ENCODE results near the gene PPP4R1. TPM values are rescaled to one million over a fixed set of nuclear protein-coding genes. Genes with fewer than 3 reads are reported as not detected.
A peak's percentile ranks its signal among the peaks of the same experiment; 100 is the strongest.

PPP4R1 gene
- polyA plus RNA-seq, 1 of the 3 experiments (the other 2 are of a cell fraction), result 53.4 TPM

DNA sequence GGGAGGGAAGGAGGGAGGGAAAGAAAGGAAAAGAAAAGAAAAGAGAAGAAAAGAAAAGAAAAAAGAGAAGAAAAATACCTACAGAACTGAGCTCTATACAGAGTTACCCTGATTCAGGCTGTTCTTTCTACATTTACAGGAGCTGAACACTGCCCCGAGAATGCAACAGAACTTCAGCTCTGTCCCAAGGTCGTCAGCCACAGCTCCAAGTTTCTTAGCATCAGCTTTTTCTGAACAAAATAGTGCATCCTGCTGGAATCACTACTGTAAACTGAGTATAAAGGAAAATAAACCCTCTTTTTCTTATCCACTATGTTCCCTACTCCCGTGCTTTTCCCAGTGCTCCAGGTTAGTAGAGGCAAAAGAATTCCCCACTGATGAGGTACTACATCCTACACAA lies 4.7 kb upstream of the PPP4R1 start:
- Histone ChIP-seq H3K27me3 (ENCODE audit: insufficient read depth) (no peaks in the 10 kb centered on the region), H3K9me2 (no peaks in the 10 kb centered on the region), H3K27ac (ENCODE audit: low read depth in 2 of 2, low read length in 1 of 2) (peak overlapping the region in 1 of 2 experiments; percentile 73; a peak in 2 of 4 replicates), H2AFZ (ENCODE audit: low read depth) (peak overlapping the region; percentile 61), H3F3A (replicated peaks; ENCODE audit: insufficient read depth) (peaks cover 53% of the 10 kb centered on the region), H3K4me2 (0 out of 2 replicates have a peak overlapping the region, but pooled peaks have one; percentile 1), H3K36me3 (replicated peaks in 1 of 2; ENCODE audit: control insufficient read depth in 1 of 2, insufficient read depth in 2 of 2, low read length in 1 of 2) (no peaks in the 10 kb centered on the region), H4K20me1 (ENCODE audit: insufficient read depth) (no peaks in the 10 kb centered on the region), H3K9ac (peak overlapping the region; percentile 12; the same call in 1 of the 2 replicates), H3K9me3 (no peaks in the 10 kb centered on the region; the same call in 1 of the 2 replicates), H3K4me3 (ENCODE audit: low read depth in 2 of 2, low read length in 1 of 2) (no peak overlapping the region), H3K79me2 (ENCODE audit: insufficient read depth) (peaks cover 11% of the 10 kb centered on the region; the same call in 1 of the 2 replicates), H3K4me1 (ENCODE audit: control insufficient read depth in 1 of 2, insufficient read depth in 2 of 2, low read depth in 1 of 2, low read length in 1 of 2) (peaks cover 5 to 22% of the 10 kb centered on the region in 2 experiments; a peak in 2 of 4 replicates)
- DNase-seq, result no peak
- TF ChIP-seq RCOR1 (IDR thresholded peaks at IDR 0.05; ENCODE audit: low read length) (no peak), FOXM1 (IDR thresholded peaks at IDR 0.05; ENCODE audit: low read depth) (no peak), YY1 (IDR thresholded peaks at IDR 0.05; ENCODE audit: low read depth) (no peak), CHD2 (IDR thresholded peaks at IDR 0.05; ENCODE audit: low read length, partially characterized antibody) (no peak), JUND (IDR thresholded peaks at IDR 0.05) (no peak), GABPA (IDR thresholded peaks at IDR 0.05; ENCODE audit: low read depth) (no peak), NRF1 (IDR thresholded peaks at IDR 0.05; ENCODE audit: low read depth, low read length) (no peak), ELF1 (IDR thresholded peaks at IDR 0.05) (no peak), TEAD4 (IDR thresholded peaks at IDR 0.05; ENCODE audit: borderline replicate concordance, insufficient read depth) (no peak), RAD21 (IDR thresholded peaks at IDR 0.05; ENCODE audit: low read length) (no peak), NFIC (IDR thresholded peaks at IDR 0.05; ENCODE audit: borderline replicate concordance) (no peak), FOXJ3 (CRISPR knock-in tag; IDR thresholded peaks at IDR 0.05) (no peak)
- TF ChIP-seq, protein P1, sequence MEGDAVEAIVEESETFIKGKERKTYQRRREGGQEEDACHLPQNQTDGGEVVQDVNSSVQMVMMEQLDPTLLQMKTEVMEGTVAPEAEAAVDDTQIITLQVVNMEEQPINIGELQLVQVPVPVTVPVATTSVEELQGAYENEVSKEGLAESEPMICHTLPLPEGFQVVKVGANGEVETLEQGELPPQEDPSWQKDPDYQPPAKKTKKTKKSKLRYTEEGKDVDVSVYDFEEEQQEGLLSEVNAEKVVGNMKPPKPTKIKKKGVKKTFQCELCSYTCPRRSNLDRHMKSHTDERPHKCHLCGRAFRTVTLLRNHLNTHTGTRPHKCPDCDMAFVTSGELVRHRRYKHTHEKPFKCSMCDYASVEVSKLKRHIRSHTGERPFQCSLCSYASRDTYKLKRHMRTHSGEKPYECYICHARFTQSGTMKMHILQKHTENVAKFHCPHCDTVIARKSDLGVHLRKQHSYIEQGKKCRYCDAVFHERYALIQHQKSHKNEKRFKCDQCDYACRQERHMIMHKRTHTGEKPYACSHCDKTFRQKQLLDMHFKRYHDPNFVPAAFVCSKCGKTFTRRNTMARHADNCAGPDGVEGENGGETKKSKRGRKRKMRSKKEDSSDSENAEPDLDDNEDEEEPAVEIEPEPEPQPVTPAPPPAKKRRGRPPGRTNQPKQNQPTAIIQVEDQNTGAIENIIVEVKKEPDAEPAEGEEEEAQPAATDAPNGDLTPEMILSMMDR (IDR thresholded peaks at IDR 0.05), result no peak
- TF ChIP-seq, protein P2, sequence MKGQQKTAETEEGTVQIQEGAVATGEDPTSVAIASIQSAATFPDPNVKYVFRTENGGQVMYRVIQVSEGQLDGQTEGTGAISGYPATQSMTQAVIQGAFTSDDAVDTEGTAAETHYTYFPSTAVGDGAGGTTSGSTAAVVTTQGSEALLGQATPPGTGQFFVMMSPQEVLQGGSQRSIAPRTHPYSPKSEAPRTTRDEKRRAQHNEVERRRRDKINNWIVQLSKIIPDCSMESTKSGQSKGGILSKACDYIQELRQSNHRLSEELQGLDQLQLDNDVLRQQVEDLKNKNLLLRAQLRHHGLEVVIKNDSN (IDR thresholded peaks at IDR 0.05; ENCODE audit: borderline replicate concordance, low read depth), result no peak
- TF ChIP-seq, protein P3, sequence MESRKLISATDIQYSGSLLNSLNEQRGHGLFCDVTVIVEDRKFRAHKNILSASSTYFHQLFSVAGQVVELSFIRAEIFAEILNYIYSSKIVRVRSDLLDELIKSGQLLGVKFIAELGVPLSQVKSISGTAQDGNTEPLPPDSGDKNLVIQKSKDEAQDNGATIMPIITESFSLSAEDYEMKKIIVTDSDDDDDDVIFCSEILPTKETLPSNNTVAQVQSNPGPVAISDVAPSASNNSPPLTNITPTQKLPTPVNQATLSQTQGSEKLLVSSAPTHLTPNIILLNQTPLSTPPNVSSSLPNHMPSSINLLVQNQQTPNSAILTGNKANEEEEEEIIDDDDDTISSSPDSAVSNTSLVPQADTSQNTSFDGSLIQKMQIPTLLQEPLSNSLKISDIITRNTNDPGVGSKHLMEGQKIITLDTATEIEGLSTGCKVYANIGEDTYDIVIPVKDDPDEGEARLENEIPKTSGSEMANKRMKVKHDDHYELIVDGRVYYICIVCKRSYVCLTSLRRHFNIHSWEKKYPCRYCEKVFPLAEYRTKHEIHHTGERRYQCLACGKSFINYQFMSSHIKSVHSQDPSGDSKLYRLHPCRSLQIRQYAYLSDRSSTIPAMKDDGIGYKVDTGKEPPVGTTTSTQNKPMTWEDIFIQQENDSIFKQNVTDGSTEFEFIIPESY (IDR thresholded peaks at IDR 0.05; ENCODE audit: borderline replicate concordance, low read depth), result no peak
- WGBS (ENCODE audit: low lambda C conversion rate), result 77% methylated on average over 3 of the region's 3 CpGs
- CTCF ChIA-PET, result interaction anchor here (0.8 kb wide), 1 partner anchor 279 kb away, joined by 3 read pairs; no protein-coding TSS in a partner anchor
- POLR2A ChIA-PET, result no interaction called here
